Measurements from ENCODE around the gene MED22. TPM values are rescaled to one million over a fixed set of nuclear protein-coding genes. Genes with fewer than 3 reads are reported as not detected.
"Not testable (repeated sequence)": the region's sequence is repeated elsewhere in the genome, so short reads cannot be mapped to it uniquely, and the experiment has no call there.

MED22 gene
- total RNA-seq = 27.0 and 27.9 TPM in 2 replicates

- intact Hi-C loops (cut with micrococcal nuclease) = loop anchor here (1.0 kb wide), 4 partner anchors 8 to 28 kb away; partner anchors contain the start of genes STKLD1, SURF1, SURF2 and SURF4
These were observed at the start of gene MED22, which contains the start of gene RPL7A for GRCh38 chr9:133347985-133348717. Gene MED22 (minus strand): TSS chr9:133348131. CDS start chr9:133346662, 1,469 bp downstream. Gene RPL7A (plus strand): TSS chr9:133348218. CDS start chr9:133348244, 26 bp downstream.

GRCh38 chr9:133397370-133397769, 49.4 kb upstream of the MED22 start:
- intact Hi-C loops (cut with micrococcal nuclease) = no loop called here

DNA sequence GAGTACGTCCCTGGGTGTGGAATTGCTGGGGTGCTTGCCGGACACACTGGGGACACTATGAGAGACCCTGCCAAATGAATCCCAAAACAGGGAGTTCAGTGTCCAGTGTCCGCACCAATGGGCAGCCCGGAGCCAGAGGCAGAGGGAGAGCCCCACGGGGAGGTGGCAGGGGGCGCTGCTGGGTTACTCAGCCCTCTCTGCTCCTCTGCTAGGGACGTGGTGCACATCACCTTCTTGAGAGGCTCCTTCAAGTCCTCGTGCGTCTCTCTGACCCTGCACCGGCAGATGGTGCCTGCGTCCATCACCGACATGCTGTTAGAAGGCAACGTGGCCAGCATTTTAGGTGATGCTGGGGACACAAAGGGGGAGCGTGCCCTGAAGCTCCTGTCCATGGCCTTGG, 49.0 kb upstream of the MED22 start:
- intact Hi-C loops (cut with micrococcal nuclease) = no loop called here

GRCh38 chr9:133394687-133395271, 46.8 kb upstream of the MED22 start:
- intact Hi-C loops (cut with micrococcal nuclease) = no loop called here

DNA sequence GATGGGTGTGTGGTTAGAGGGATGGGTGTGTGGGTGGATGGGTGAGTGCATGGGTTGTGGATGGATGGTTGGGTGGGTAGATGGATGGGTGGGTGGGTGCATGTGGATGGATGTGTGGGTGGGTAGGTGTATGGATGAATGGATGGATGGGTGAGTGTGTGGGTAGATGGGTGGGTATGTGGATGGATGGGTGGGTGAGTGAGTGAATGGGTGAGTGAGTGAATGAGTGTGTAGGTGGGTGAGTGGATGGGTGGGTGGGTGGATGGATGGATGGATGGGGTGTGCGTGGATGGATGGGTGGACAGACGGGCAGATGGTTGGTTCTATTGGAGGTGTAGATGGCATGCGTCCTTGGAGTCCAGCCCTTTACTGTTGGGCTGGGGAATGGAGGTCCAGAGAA, 45.5 kb upstream of the MED22 start:
- intact Hi-C loops (cut with micrococcal nuclease) = no loop called here

GRCh38 chr9:133392308-133392707, 44.4 kb upstream of the MED22 start:
- intact Hi-C loops (cut with micrococcal nuclease) = not testable (repeated sequence)

GRCh38 chr9:133391449-133391848, 43.5 kb upstream of the MED22 start:
- intact Hi-C loops (cut with micrococcal nuclease) = not testable (repeated sequence)

GRCh38 chr9:133390713-133391112, 42.8 kb upstream of the MED22 start:
- intact Hi-C loops (cut with micrococcal nuclease) = no loop called here

DNA sequence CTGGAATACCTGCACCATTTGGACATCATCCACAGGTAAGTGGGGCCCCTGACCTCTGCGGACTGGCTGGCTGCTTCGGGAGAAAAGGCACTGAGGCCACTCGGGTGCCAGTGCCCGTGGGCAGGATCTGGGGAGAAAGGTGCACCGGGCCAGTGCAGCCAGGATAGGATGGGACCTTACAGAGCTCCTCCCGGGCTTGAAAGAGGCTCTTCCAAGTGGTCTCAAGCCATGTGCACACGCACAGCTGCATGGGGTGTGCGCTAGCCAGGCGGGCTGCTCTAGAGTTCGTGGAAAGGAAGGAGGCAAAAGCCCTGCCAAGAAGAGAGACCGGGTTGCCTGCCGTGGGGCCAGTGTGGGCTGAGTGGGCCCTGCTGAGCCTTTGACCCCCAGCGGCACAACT, 41.6 kb upstream of the MED22 start:
- intact Hi-C loops (cut with micrococcal nuclease) = no loop called here

DNA sequence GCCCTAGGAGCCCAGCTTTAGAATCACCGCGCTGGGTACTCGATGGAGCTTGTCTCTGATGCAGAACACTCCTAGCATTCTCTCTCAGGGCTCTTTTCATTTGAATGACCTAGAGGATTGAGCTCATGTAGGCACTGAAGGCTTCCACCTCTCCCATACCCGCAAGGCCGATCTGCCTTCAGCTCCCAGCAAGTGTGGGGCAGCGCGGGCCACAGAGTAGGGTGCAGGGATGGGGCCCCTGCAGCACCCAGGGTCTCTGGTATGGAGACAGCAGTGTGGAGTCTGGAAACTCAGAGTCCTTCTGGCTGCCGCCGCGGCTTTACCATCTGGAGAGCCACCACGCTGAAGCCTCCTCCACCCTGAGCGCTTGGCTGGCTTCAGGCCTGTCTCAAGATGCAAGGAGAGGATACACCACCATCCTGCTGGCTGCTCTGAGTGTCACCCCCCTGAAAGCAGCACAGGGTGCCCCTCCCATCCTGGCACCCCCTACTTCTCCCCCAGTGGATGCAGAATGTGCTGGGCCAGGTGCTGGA, 41.2 kb upstream of the MED22 start:
- intact Hi-C loops (cut with micrococcal nuclease) = no loop called here

GRCh38 chr9:133387680-133388079, 39.7 kb upstream of the MED22 start:
- intact Hi-C loops (cut with micrococcal nuclease) = no loop called here

- intact Hi-C loops (cut with micrococcal nuclease) = no loop called here
These were observed 38.4 kb upstream of the MED22 start for GRCh38 chr9:133386338-133386737.

GRCh38 chr9:133385452-133385851, 37.5 kb upstream of the MED22 start:
- intact Hi-C loops (cut with micrococcal nuclease) = no loop called here

GRCh38 chr9:133384736-133385321, 36.9 kb upstream of the MED22 start:
- intact Hi-C loops (cut with micrococcal nuclease) = no loop called here

DNA sequence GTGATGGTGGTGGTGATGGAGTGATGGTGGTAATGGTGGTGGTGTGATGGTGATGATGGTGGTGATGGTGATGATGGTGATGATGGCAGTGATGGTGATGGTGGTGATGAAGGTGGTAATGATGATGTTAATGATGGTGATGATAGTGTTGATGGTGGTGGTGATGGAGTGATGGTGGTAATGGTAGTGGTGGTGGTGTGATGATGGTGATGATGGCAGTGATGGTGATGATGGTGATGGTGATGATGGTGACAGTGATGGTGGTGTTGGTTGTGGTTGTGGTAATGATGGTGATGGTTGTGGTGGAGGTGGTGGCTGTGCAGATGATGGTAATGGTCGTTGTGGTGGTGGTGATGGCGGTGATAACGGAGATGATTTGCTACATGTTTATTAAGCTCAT, 35.5 kb upstream of the MED22 start:
- intact Hi-C loops (cut with micrococcal nuclease) = no loop called here

DNA sequence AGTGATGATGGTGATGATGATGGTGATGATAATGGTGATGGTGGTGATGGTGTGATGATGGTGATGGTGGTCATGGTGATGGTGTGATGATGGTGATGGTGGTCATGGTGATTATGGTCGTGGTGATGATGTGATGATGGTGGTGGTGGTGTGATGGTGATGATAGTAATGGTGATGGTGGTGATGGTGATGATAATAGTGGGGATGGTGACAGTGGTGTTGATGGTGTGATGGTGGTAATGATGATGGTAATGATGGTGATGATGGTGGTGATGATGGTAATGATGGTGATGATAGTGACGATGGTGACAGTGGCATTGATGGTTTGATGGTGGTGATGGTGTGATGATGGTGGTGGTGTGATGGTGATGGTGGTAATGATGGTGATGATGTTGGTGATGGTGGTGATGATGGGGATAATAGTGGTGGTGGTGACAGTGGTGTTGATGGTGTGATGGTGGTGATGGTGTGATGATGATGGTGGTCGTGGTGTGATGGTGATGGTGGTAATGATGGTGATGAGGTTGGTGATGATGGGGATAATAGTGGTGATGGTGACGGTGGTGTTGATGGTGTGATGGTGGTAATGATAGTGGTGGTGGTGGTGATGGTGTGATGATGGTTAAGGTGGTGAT, 34.7 kb upstream of the MED22 start:
- intact Hi-C loops (cut with micrococcal nuclease) = no loop called here

DNA sequence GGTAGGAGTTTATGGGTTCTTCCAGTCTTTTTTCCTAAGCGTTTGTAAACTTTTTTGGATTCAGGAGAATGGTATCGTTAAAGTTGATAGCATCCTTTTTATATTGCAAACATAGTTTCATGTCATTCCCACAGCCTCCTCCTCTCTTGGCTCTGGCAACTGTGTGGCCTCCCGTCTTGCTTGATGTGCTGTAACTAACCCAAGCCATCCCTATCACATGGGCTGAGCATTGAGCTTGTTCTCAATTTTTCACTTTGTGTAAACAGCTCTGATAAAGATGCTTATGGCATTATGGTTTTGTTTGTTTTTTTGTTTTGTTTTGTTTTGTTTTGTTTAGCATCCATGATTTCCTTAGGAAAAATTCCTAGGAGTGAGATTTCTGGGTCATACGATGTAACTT, 32.8 kb upstream of the MED22 start:
- intact Hi-C loops (cut with micrococcal nuclease) = no loop called here

GRCh38 chr9:133379153-133380086, 31.5 kb upstream of the MED22 start:
- intact Hi-C loops (cut with micrococcal nuclease) = loop anchor here (10.0 kb wide), 1 partner anchor 195 kb away; no protein-coding TSS in a partner anchor

DNA sequence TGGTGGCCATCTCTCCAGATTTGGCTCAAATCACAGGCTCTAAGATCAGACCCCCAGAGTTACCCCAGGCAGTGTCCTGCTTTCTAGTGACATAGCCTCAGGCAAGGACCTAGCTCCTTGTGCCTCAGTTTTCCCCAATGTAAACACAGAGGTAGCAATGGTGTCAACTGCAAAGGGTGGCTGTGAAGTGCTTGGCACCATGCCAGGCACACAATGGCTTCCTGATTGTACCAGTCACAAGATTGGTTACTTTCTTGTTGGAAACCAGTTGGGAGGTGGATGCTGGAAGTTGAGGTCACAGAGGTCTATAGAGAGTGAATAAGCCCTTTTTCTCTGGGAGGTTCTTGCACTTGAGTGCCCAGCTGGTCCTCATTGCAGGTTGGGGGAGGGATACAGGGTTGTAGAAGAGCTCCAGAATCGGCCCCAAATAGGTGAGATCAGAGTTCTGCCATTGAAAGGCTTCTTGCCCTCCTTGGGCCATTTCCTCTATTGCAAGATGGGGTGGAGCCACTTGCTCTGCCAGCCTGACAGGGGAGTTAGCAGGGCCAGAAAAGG, 30.6 kb upstream of the MED22 start:
- intact Hi-C loops (cut with micrococcal nuclease) = loop anchor here (10.0 kb wide), 1 partner anchor 194 kb away; no protein-coding TSS in a partner anchor

DNA sequence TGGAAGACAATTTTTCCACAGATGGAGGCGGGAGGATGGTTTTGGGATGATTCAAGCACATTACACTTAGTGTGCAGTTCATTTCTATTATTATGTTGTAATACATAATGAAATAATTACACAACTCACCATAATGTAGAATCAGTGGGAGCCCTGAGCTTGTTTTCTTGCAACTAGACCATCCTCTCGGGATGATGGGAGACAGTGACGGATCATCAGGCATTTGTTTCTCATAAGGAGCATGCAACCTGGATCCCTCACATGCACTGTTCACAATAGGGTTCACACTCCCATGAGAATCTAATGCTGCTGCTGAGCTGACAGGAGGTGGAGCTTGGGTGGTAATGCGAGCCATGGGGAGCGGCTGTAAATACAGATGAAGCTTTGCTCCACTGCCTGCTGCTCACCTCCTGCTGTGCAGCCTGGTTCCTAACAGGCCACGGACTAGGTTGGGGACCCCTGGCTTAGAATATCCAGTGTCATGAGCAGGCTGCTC, 29.8 kb upstream of the MED22 start:
- intact Hi-C loops (cut with micrococcal nuclease) = loop anchor here (10.0 kb wide), 1 partner anchor 193 kb away; no protein-coding TSS in a partner anchor

All from T-helper 2 cell treated with Interferon-gamma antibody and Interleukin-4, amounts not matched to agents 100 ng/mL and 5 ng/mL, for 36 hours (primary cell).